ENCODE data around the gene MYT1. TPM values are rescaled to one million over a fixed set of nuclear protein-coding genes. Genes with fewer than 3 reads are reported as not detected.

MYT1 gene
- total RNA-seq, 2 donors from 2014 or later = 0.27 to 0.74 TPM

GRCh38 chr20:64247970-64248841, 84.0 kb downstream of the MYT1 start:
- H3K4me3 ChIP-seq = no peak overlapping the region
- H3K9me3 ChIP-seq = no peaks in the 10 kb centered on the region
- intact Hi-C loops (cut with DNase I) = no loop called here
- no peaks in the 10 kb centered on the region for H3K36me3 ChIP-seq
- WGBS = 67% methylated on average over 33 of the region's 33 CpGs
- no peaks in the 10 kb centered on the region for H3K27me3 ChIP-seq (replicated peaks; ENCODE audit: insufficient read depth)
- H3K27ac ChIP-seq = no peak overlapping the region
- TF ChIP-seq POLR2AphosphoS5 (IDR thresholded peaks at IDR 0.05) (no peak), POLR2A (IDR thresholded peaks at IDR 0.05) (no peak), CTCF (IDR thresholded peaks at IDR 0.05) (no peak)
- H3K4me1 ChIP-seq (replicated peaks) = no peaks in the 10 kb centered on the region
- DNase-seq (ENCODE audit: low spot score) = no peak

GRCh38 chr20:64250027-64250426, 85.8 kb downstream of the MYT1 start:
- 81% methylated on average over 2 of the region's 2 CpGs for WGBS
- TF ChIP-seq CTCF (IDR thresholded peaks at IDR 0.05) = no peak
- no peak for TF ChIP-seq POLR2A (IDR thresholded peaks at IDR 0.05)
- TF ChIP-seq POLR2AphosphoS5 (IDR thresholded peaks at IDR 0.05) = no peak
- H3K27ac ChIP-seq = no peak overlapping the region
- intact Hi-C loops (cut with DNase I) = no loop called here
- no peak for DNase-seq (ENCODE audit: low spot score)
- H3K9me3 ChIP-seq = no peaks in the 10 kb centered on the region
- H3K4me1 ChIP-seq (replicated peaks) = no peaks in the 10 kb centered on the region
- H3K27me3 ChIP-seq (replicated peaks; ENCODE audit: insufficient read depth) = no peaks in the 10 kb centered on the region
- no peak overlapping the region for H3K4me3 ChIP-seq
- H3K36me3 ChIP-seq = no peaks in the 10 kb centered on the region

- no peaks in the 10 kb centered on the region for H3K4me1 ChIP-seq (replicated peaks)
- H3K4me3 ChIP-seq = no peak overlapping the region
- intact Hi-C loops (cut with DNase I) = no loop called here
- H3K36me3 ChIP-seq = no peaks in the 10 kb centered on the region
- no peak for DNase-seq (ENCODE audit: low spot score)
- TF ChIP-seq POLR2A (IDR thresholded peaks at IDR 0.05) = no peak
- no peak for TF ChIP-seq POLR2AphosphoS5 (IDR thresholded peaks at IDR 0.05)
- no peak for TF ChIP-seq CTCF (IDR thresholded peaks at IDR 0.05)
- H3K27ac ChIP-seq = no peak overlapping the region
- H3K27me3 ChIP-seq (replicated peaks; ENCODE audit: insufficient read depth) = no peaks in the 10 kb centered on the region
- WGBS = 96% methylated on average over 4 of the region's 4 CpGs
- no peaks in the 10 kb centered on the region for H3K9me3 ChIP-seq
Measured at GRCh38 chr20:64253000-64253383, 88.7 kb downstream of the MYT1 start.

- DNase-seq (ENCODE audit: low spot score) = no peak
- no peaks in the 10 kb centered on the region for H3K36me3 ChIP-seq
- no peak overlapping the region for H3K4me3 ChIP-seq
- no peaks in the 10 kb centered on the region for H3K4me1 ChIP-seq (replicated peaks)
- H3K27ac ChIP-seq = no peak overlapping the region
- TF ChIP-seq POLR2A (IDR thresholded peaks at IDR 0.05) = no peak
- TF ChIP-seq POLR2AphosphoS5 (IDR thresholded peaks at IDR 0.05) = no peak
- no peak for TF ChIP-seq CTCF (IDR thresholded peaks at IDR 0.05)
- H3K27me3 ChIP-seq (replicated peaks; ENCODE audit: insufficient read depth) = no peaks in the 10 kb centered on the region
- 87% methylated on average over 4 of the region's 4 CpGs for WGBS
- H3K9me3 ChIP-seq = no peaks in the 10 kb centered on the region
- intact Hi-C loops (cut with DNase I) = no loop called here
Measured at GRCh38 chr20:64253443-64253842, 89.2 kb downstream of the MYT1 start.

GRCh38 chr20:64254156-64254555, 89.9 kb downstream of the MYT1 start:
- DNase-seq (ENCODE audit: low spot score) = no peak
- no peak overlapping the region for H3K27ac ChIP-seq
- intact Hi-C loops (cut with DNase I) = no loop called here
- H3K9me3 ChIP-seq = no peaks in the 10 kb centered on the region
- 85% methylated on average over 5 of the region's 5 CpGs for WGBS
- no peak overlapping the region for H3K4me3 ChIP-seq
- no peak for TF ChIP-seq CTCF (IDR thresholded peaks at IDR 0.05)
- no peak for TF ChIP-seq POLR2AphosphoS5 (IDR thresholded peaks at IDR 0.05)
- TF ChIP-seq POLR2A (IDR thresholded peaks at IDR 0.05) = no peak
- H3K4me1 ChIP-seq (replicated peaks) = no peaks in the 10 kb centered on the region
- H3K36me3 ChIP-seq = no peaks in the 10 kb centered on the region
- H3K27me3 ChIP-seq (replicated peaks; ENCODE audit: insufficient read depth) = no peaks in the 10 kb centered on the region
